K562 (cell line): ENCODE results near the gene ARHGAP26. TPM values are rescaled to one million over a fixed set of nuclear protein-coding genes. Genes with fewer than 3 reads are reported as not detected.

Experiments
- CAMTA2 ChIP-seq: fragments of 250-450 bp; sonication (Bioruptor Pico); conservative IDR thresholded peaks from 2 replicates; pipeline ENCODE4 v1.5.1; 2022
- CBX3 ChIP-seq, 2 experiments: IDR thresholded peaks; 1 replicate in 1 of 2; 2 replicates in 1 of 2; pipeline ENCODE4 v1.6.1; 2012; ENCODE audit warnings: inconsistent platforms in 2 of 2, low read length in 2 of 2, borderline replicate concordance in 1 of 2, control low read depth in 1 of 2
- CREB1 ChIP-seq, 2 experiments: sonication (generic) in 1 of 2; formaldehyde crosslinking in 1 of 2; IDR thresholded peaks; 2 replicates each; pipeline versions ENCODE4 v1.6.1 to v1.8.0; 2012 to 2022; ENCODE audit warnings: inconsistent platforms in 1 of 2, mild to moderate bottlenecking in 1 of 2, missing genetic modification reagents in 1 of 2, moderate library complexity in 1 of 2
- ID3 ChIP-seq, 2 experiments: fragments of 250-450 bp in 1 of 2; fragments of 450-650 bp in 1 of 2; sonication (Bioruptor Pico) in 1 of 2; IDR thresholded peaks; 2 replicates each; pipeline versions ENCODE4 v1.6.1 to v1.8.0; 2016 to 2021; ENCODE audit warnings: mild to moderate bottlenecking in 2 of 2, moderate library complexity in 2 of 2, missing compliant biosample characterization in 1 of 2, missing genetic modification characterization in 1 of 2
- IRF9 ChIP-seq: fragments of 450-650 bp; IDR thresholded peaks from 2 replicates; pipeline ENCODE4 v1.6.1; 2016; ENCODE audit warnings: missing biosample characterization, missing genetic modification characterization
- MAZ ChIP-seq, 2 experiments: fragments of 450-650 bp in 1 of 2; sonication (generic) in 1 of 2; formaldehyde crosslinking; IDR thresholded peaks in 1 of 2; conservative IDR thresholded peaks in 1 of 2; 2 replicates each; pipeline versions ENCODE4 v1.4.0 to v1.5.0; 2020; ENCODE audit warnings: mild to moderate bottlenecking in 1 of 2, missing genetic modification reagents in 1 of 2
- MEIS2 ChIP-seq: fragments of 450-650 bp; IDR thresholded peaks from 2 replicates; pipeline ENCODE4 v1.6.1; 2014; ENCODE audit warnings: mild to moderate bottlenecking; ENCODE audit not compliant: partially characterized antibody
- PHB2 ChIP-seq: fragments of 450-650 bp; IDR thresholded peaks from 2 replicates; pipeline ENCODE4 v1.6.1; 2017; ENCODE audit warnings: low read depth
- PREB ChIP-seq: sonication (generic); formaldehyde crosslinking; IDR thresholded peaks from 2 replicates; pipeline ENCODE4 v1.8.1; 2023; ENCODE audit warnings: mild to moderate bottlenecking, missing genetic modification reagents
- RBM17 ChIP-seq: fragments of 200-400 bp; formaldehyde crosslinking; IDR thresholded peaks from 2 replicates; pipeline ENCODE4 v1.6.1; 2017; ENCODE audit warnings: low read depth, mild to moderate bottlenecking, low read length, borderline replicate concordance
- SMAD4 ChIP-seq: fragments of 250-450 bp; sonication (Bioruptor Pico); conservative IDR thresholded peaks from 2 replicates; pipeline ENCODE4 v1.8.0; 2021; ENCODE audit warnings: inconsistent platforms, mild to moderate bottlenecking, moderate library complexity
- ZFX ChIP-seq: sonication (generic); formaldehyde crosslinking; IDR thresholded peaks from 2 replicates; pipeline ENCODE4 v1.8.0; 2022; ENCODE audit warnings: mild to moderate bottlenecking, missing genetic modification reagents, moderate library complexity
- ZNF589 ChIP-seq: fragments of 200-800 bp; sonication (Bioruptor generic); IDR thresholded peaks from 2 replicates; pipeline ENCODE4 v1.6.1; 2016; ENCODE audit warnings: low read depth, missing genetic modification characterization, missing compliant biosample characterization
- polyA plus RNA-seq, 8 experiments: library from polyadenylated mRNA; depleted of rRNA in 4 of 8; stranded (reverse) in 5 of 8; unstranded in 3 of 8; fragments of >200 nt; fragmentation: Nextera tagmentation in 2 of 8; fragmentation: Illumina TruSeq in 1 of 8; extraction: Ambion mirVana in 2 of 8; extraction: Trizol in 1 of 8; gene quantifications; 2 replicates each; pipeline versions ENCODE4 v1.2.1 to v1.2.3, GENCODE V29; 2011 to 2014; ENCODE audit warnings: inconsistent platforms in 1 of 8, missing spikeins in 1 of 8
- total RNA-seq, 7 experiments: library from RNA; depleted of rRNA in 6 of 7; stranded (reverse); fragments of >200 nt in 6 of 7; fragmentation: Illumina TruSeq in 2 of 7; extraction: Trizol in 2 of 7; gene quantifications; 2 replicates each; pipeline versions ENCODE4 v1.2.1 to v1.2.3, GENCODE V29; 2011 to 2021; ENCODE audit warnings: low replicate concordance in 1 of 7

The ARHGAP26 gene
- total and polyA plus RNA-seq, 9 of the 15 experiments (the other 6 are each of a cell fraction or from before 2014, with no cell fraction given): 0.13 to 1.1 (median 0.55) TPM

GRCh38 chr5:143219696-143220095, 449.5 kb downstream of the ARHGAP26 start (continued):
- 0 out of 2 replicates have a peak, but pooled peaks have one; percentile 60 for TF ChIP-seq CAMTA2 (CRISPR knock-in tag)
- peak in 1 of 2 experiments; percentile 62; a peak in 1 of 4 replicates for TF ChIP-seq MAZ (CRISPR knock-in tag; conservative IDR thresholded peaks at IDR 0.05 in 1 of 2, IDR thresholded peaks at IDR 0.05 in 1 of 2)
- TF ChIP-seq ZNF589 (CRISPR knock-in tag): peak; percentile 82
- TF ChIP-seq SMAD4 (CRISPR knock-in tag): peak; percentile 76
- no peak for TF ChIP-seq PHB2
- peak; percentile 46 for TF ChIP-seq MEIS2
- no peak for TF ChIP-seq RBM17
- TF ChIP-seq ZFX (CRISPR knock-in tag): 0 out of 2 replicates have a peak, but pooled peaks have one; percentile 22
- TF ChIP-seq CREB1 (IDR thresholded peaks at IDR 0.05): no peak
- peak; percentile 29; the same call in 1 of the 2 replicates for TF ChIP-seq CREB1 (CRISPR knock-in tag; IDR thresholded peaks at IDR 0.05)
- TF ChIP-seq IRF9 (tag): peak; percentile 13; the same call in 1 of the 2 replicates
- no peak for TF ChIP-seq PREB (CRISPR knock-in tag)
- peak in 1 of 2 experiments; percentile 88; a peak in 2 of 3 replicates for TF ChIP-seq CBX3 (IDR thresholded peaks at IDR 0.05; ENCODE audit: borderline replicate concordance in 1 of 2, low read length in 2 of 2)
- TF ChIP-seq ID3 (CRISPR knock-in tag; IDR thresholded peaks at IDR 0.05): no peak
- TF ChIP-seq ID3 (tag; IDR thresholded peaks at IDR 0.05): 0 out of 2 replicates have a peak, but pooled peaks have one; percentile 17
